Brain microvascular endothelial cell (primary cell): Measurements from ENCODE around the gene INHBC.

Experiments
- DNase-seq: peaks from one replicate; pipeline ENCODE4 v3.0.0-alpha.2; 2020
- H3K27ac ChIP-seq: fragments of 250-450 bp; sonication (Bioruptor Pico); 2 replicates; pipeline ENCODE4 v1.5.1; 2020; ENCODE audit warnings: mild to moderate bottlenecking, moderate library complexity
- H3K27me3 ChIP-seq: fragments of 250-450 bp; sonication (Bioruptor Pico); replicated peaks from 2 replicates; pipeline ENCODE4 v1.5.1; 2020; ENCODE audit warnings: mild to moderate bottlenecking
- H3K36me3 ChIP-seq: fragments of 250-450 bp; sonication (Bioruptor Pico); replicated peaks from 2 replicates; pipeline ENCODE4 v1.5.1; 2020; ENCODE audit warnings: mild to moderate bottlenecking
- H3K4me3 ChIP-seq: 2 replicates; pipeline ENCODE4 v1.5.1; 2011; ENCODE audit warnings: low read depth, mild to moderate bottlenecking, control low read depth, low read length, moderate library complexity
- CTCF ChIP-seq: IDR thresholded peaks from 2 replicates; pipeline ENCODE4 v1.5.1; 2011; ENCODE audit warnings: low read depth, mild to moderate bottlenecking, moderate library complexity, low read length, control low read depth, inconsistent platforms; ENCODE audit errors: missing control alignments
- in situ Hi-C: cut with HindIII; loops from 2 replicates; pipeline ENCODE4 v1.10.0; 2017; ENCODE audit warnings: low sequenced_read_pairs, low pct_ligation_motif_present

INHBC gene

DNA sequence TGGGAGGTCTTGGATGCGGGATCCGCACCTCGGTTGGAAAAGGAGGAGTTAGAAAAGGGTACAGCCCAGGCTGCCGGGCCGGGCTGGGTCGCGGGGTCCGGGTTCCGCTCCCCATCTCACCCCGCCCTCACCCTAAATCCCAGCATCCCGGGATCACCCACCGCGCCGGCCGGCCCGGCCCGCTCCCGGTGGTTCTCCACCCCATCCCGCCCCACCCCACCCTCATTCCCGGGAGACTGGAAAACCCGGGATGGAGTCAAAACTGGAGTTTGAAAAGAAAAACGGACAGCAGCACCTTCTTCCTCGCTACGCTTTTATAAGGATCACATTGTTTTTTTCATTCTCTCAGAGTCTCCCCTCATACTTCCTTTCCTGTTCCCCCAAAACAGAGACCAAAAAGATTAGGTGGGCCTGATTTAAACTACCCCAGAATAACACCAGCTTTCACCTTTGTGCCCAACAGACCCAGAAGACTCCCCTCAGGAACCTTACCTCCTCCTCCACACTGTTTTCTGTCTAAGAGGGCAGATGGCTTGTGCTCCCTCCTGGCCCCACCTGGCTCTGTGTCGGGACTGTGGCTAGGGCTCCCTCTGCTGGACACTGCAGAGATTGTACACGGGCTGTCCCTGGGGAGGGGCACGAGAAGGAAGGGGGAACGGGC, 27.8 kb downstream of the INHBC start:
- TF ChIP-seq CTCF, result peak; percentile 96
- peak; percentile 80 for DNase-seq
- Histone ChIP-seq H3K36me3 (no peaks in the 10 kb centered on the region), H3K27me3 (peaks cover 4% of the 10 kb centered on the region), H3K27ac (no peak overlapping the region), H3K4me3 (peak overlapping the region; percentile 67)
- in situ Hi-C loops, result no loop called here

- in situ Hi-C loops, result no loop called here
- peaks cover 4% of the 10 kb centered on the region for H3K27me3 ChIP-seq
- no peak overlapping the region for H3K4me3 ChIP-seq
- no peaks in the 10 kb centered on the region for H3K36me3 ChIP-seq
- DNase-seq, result no peak
- H3K27ac ChIP-seq, result no peak overlapping the region
- no peak for TF ChIP-seq CTCF
Observed at GRCh38 chr12:57462912-57463253, 28.3 kb downstream of the INHBC start.

GRCh38 chr12:57464569-57464968, 30.0 kb downstream of the INHBC start:
- in situ Hi-C loops, result no loop called here
- Histone ChIP-seq H3K4me3 (no peak overlapping the region), H3K27ac (no peak overlapping the region), H3K27me3 (peaks cover 4% of the 10 kb centered on the region), H3K36me3 (no peaks in the 10 kb centered on the region)
- no peak for DNase-seq
- TF ChIP-seq CTCF, result no peak

DNA sequence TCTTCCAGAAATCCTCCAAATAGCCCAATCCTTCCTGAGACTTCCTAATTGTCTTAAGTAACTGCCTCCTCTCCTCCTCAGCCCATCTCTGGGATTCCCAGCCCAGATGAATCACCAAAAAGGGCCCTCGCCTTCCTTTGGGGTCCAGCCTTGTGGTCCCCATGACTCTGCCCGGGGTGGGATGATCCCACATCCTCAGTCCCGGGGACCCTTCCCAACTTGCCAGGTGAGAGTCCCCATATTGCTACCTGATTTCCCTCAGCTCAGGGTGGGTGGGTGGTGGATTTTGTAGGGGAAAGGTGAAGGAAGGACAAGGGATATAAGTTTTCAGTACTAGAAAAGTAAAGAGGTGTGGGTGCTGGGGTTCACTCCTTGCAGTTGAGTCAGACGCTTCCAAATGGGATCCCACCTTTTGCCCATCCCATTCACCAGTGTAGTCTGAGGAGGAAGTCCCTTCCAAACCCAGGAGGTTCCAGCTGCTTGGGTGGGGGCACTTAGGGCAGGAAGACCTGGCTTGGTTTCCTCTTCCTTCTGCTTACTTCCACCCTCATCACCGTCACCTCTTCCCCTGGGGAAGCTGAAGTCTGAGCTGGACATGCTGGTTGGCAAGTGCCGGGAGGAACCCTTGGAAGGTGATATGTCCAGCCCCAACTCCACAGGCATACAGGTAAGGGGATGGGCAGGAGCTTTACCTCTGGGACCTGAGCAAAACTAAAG, 30.6 kb downstream of the INHBC start:
- no peak overlapping the region for H3K4me3 ChIP-seq
- in situ Hi-C loops, result no loop called here
- no peak for DNase-seq
- no peaks in the 10 kb centered on the region for H3K36me3 ChIP-seq
- TF ChIP-seq CTCF, result no peak
- no peak overlapping the region for H3K27ac ChIP-seq
- H3K27me3 ChIP-seq, result peaks cover 4% of the 10 kb centered on the region

DNA sequence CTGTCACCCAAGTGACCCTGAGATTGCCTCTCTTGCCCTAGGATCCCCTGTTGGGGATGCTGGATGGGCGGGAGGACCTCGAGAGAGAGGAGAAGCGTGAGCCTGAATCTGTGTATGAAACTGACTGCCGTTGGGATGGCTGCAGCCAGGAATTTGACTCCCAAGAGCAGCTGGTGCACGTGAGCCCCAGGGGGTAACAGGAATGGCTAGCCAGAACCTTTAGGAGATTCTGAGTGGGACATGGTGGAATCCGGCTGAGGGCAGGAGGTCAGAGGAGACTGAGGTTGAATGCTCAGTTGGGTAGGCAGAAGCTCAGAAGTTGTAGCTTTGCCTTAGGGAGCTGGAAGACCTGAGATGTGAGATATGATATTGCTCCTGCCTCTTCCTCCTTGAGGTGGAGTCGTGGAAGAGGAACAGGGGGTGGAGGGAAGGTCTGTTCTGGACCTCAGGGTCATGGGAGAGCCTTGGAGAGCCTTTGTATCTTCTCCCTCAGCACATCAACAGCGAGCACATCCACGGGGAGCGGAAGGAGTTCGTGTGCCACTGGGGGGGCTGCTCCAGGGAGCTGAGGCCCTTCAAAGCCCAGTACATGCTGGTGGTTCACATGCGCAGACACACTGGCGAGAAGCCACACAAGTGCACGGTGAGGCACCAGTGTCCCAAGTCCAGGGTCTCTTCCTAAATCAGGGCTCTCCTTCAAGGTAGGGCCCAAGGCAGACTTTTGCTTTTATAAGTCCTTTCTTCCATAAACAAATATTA, 31.3 kb downstream of the INHBC start:
- no peaks in the 10 kb centered on the region for H3K36me3 ChIP-seq
- H3K4me3 ChIP-seq, result no peak overlapping the region
- TF ChIP-seq CTCF, result no peak
- H3K27ac ChIP-seq, result no peak overlapping the region
- DNase-seq, result no peak
- in situ Hi-C loops, result no loop called here
- H3K27me3 ChIP-seq, result peaks cover 4% of the 10 kb centered on the region
